NT2/D1 (cell line): ENCODE data around the gene PRCD.

ENCODE experiments used
- SUZ12 ChIP-seq: IDR thresholded peaks from 2 replicates; pipeline ENCODE4 v1.6.1; 2011; ENCODE audit not compliant: insufficient read length, insufficient read depth; ENCODE audit errors: extremely low read depth
- YY1 ChIP-seq: IDR thresholded peaks from 2 replicates; pipeline ENCODE4 v1.6.1; 2011; ENCODE audit not compliant: insufficient read length, insufficient read depth
- ZNF274 ChIP-seq: IDR thresholded peaks from 2 replicates; pipeline ENCODE4 v1.6.1; 2011; ENCODE audit warnings: mild to moderate bottlenecking, low read depth, low read length

- no peak for TF ChIP-seq ZNF274
- no peak for TF ChIP-seq YY1
- TF ChIP-seq SUZ12, result no peak
Observed at GRCh38 chr17:76530095-76530723, 9.6 kb upstream of the PRCD start.
